Ovary (tissue), 9 donors: ENCODE measurements around the gene NOP58. TPM values are rescaled to one million over a fixed set of nuclear protein-coding genes. Genes with fewer than 3 reads are reported as not detected.

ENCODE experiments used
- DNase-seq, 5 donors: peaks; one replicate each; pipeline ENCODE4 v3.0.0-alpha.2; 2019 to 2020
- H3K27ac ChIP-seq, 2 donors: fragments of 200-600 bp; one replicate each; pipeline versions ENCODE4 v1.5.1 to v1.8.0; 2019 to 2022
- H3K27me3 ChIP-seq: fragments of 200-600 bp; one replicate; pipeline ENCODE4 v1.8.0; 2022
- H3K36me3 ChIP-seq: fragments of 200-600 bp; sonication (generic); one replicate; pipeline ENCODE4 v1.5.1; 2019
- H3K4me1 ChIP-seq: one replicate; pipeline ENCODE4 v1.8.1; 2013; ENCODE audit warnings: mild to moderate bottlenecking, moderate library complexity; ENCODE audit not compliant: insufficient read depth
- H3K4me3 ChIP-seq: fragments of 200-600 bp; sonication (generic); one replicate; pipeline ENCODE4 v1.5.1; 2017
- H3K9me3 ChIP-seq, 2 donors: fragments of 200-600 bp in 1 of 2; sonication (generic) in 1 of 2; one replicate each; pipeline versions ENCODE4 v1.5.1 to v1.8.1; 2013 to 2019; ENCODE audit warnings: mild to moderate bottlenecking in 1 of 2, moderate library complexity in 1 of 2
- CTCF ChIP-seq, 3 donors: fragments of 450-650 bp in 2 of 3; fragments of 200-600 bp in 1 of 3; IDR thresholded peaks; one replicate each; pipeline versions ENCODE4 v1.5.1 to v1.8.0; 2016 to 2022; ENCODE audit warnings: antibody characterized with exemption in 3 of 3, mild to moderate bottlenecking in 1 of 3
- EP300 ChIP-seq: sonication (generic); formaldehyde crosslinking; IDR thresholded peaks from one replicate; pipeline ENCODE4 v1.6.1; 2017; ENCODE audit warnings: antibody characterized with exemption
- POLR2A ChIP-seq: fragments of 450-650 bp; IDR thresholded peaks from one replicate; pipeline ENCODE4 v1.6.1; 2017; ENCODE audit warnings: antibody characterized with exemption, mild to moderate bottlenecking, moderate library complexity
- WGBS, 3 donors: extraction: QIAGEN DNeasy Blood & Tissue Kit in 1 of 3; methylation state at CpG; one replicate each; pipeline versions ENCODE4 v1.1.5 to v1.1.7; 2013 to 2017; 5-methylcytosine and 5-hydroxymethylcytosine counted together
- intact Hi-C, 4 donors: fragments of 100-400 bp; cut with DNase I; formaldehyde crosslinking; loops; one replicate each; pipeline versions ENCODE4 v1.11.0 to v1.15.1; 2022 to 2023
- polyA plus RNA-seq, 2 donors: library from polyadenylated mRNA; stranded (reverse); fragments of 200-250 nt in 1 of 2; fragments of 350-450 nt in 1 of 2; fragmentation: Illumina TruSeq in 1 of 2; extraction: RNeasy Lipid Tissue Mini Kit (QIAGEN cat#74804) in 1 of 2; gene quantifications; one replicate each; pipeline ENCODE4 v1.2.3, GENCODE V29; 2013 to 2014
- total RNA-seq, 7 donors: library from RNA; depleted of rRNA in 2 of 7; stranded (reverse); fragments of >200 nt in 2 of 7; fragmentation: NEBNext Ultra II Directional in 3 of 7; extraction: Animal tissue kit (Norgen Biotek cat#: 25700) in 3 of 7; gene quantifications; one replicate each; pipeline versions ENCODE4 v1.1.0 to v1.2.4, GENCODE V29; 2016 to 2023
- donor health status: DM: no; HTN: no; CAD: no; lungs with moderate emphysema.
- donor health status: DM: no; HTN: no; CAD: no.
- donor health status: Bipolar disorder and iron deficiency.
- donor health status: DM: yes; HTN: yes; CAD: no.
- donor health status: DM: no; HTN: no; CAD: no.
- donor health status: DM: yes; HTN: yes; CAD: no.

The NOP58 gene
- total and polyA plus RNA-seq, 9 donors = 37.3 to 74.7 (median 58.4) TPM

DNA sequence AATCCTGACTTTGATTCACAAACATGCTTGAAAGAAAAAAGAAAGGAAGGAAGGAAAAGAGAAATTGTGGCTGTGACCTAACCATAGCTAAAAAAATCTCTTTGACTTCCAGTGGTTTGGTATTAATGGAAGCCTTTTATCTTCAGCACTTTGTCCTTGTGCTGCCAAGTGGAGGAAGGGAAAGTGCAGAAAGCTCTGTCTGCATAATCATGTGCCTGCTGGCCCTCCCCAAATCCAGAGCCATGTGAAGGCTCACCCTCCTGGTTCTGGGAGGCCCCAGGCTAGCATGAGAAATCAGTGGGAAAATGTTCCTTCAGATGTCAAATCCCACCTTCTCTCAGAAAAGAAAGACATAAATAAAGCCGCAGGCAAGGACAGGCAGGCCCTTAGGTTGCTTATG is 62.3 kb downstream of the NOP58 start:
- H3K27me3 ChIP-seq = no peaks in the 10 kb centered on the region
- no peak overlapping the region for H3K4me3 ChIP-seq
- WGBS, 3 donors = 91 to 96% (median 92%) methylated on average over 1 of the region's 1 CpG
- no peaks in the 10 kb centered on the region for H3K36me3 ChIP-seq
- intact Hi-C loops = no loop called here
- no peaks in the 10 kb centered on the region for H3K4me1 ChIP-seq
- H3K9me3 ChIP-seq = no peaks in the 10 kb centered on the region
- no peak overlapping the region for H3K27ac ChIP-seq
- DNase-seq = no peak
- TF ChIP-seq CTCF (IDR thresholded peaks at IDR 0.05) (no peak), EP300 (no peak), POLR2A (no peak)

- WGBS, 3 donors = 93 to 97% (median 94%) methylated on average over 3 to 6 of the region's 6 CpGs
- no peak for DNase-seq
- Histone ChIP-seq H3K27ac (no peak overlapping the region), H3K27me3 (no peaks in the 10 kb centered on the region), H3K4me3 (no peak overlapping the region), H3K36me3 (no peaks in the 10 kb centered on the region), H3K9me3 (no peaks in the 10 kb centered on the region), H3K4me1 (no peaks in the 10 kb centered on the region)
- TF ChIP-seq CTCF (IDR thresholded peaks at IDR 0.05) = no peak
- no peak for TF ChIP-seq EP300
- no peak for TF ChIP-seq POLR2A
- intact Hi-C loops = no loop called here
Observed at GRCh38 chr2:202335791-202336467, 70.4 kb downstream of the NOP58 start.

- intact Hi-C loops = no loop called here
- no peak overlapping the region for H3K4me3 ChIP-seq
- H3K9me3 ChIP-seq = no peaks in the 10 kb centered on the region
- no peak overlapping the region for H3K27ac ChIP-seq
- H3K4me1 ChIP-seq = no peaks in the 10 kb centered on the region
- WGBS, 3 donors = 55 to 77% (median 74%) methylated on average over 2 of the region's 2 CpGs
- no peak for DNase-seq
- TF ChIP-seq EP300 (no peak), CTCF (IDR thresholded peaks at IDR 0.05) (no peak), POLR2A (no peak)
- H3K27me3 ChIP-seq = no peaks in the 10 kb centered on the region
- no peaks in the 10 kb centered on the region for H3K36me3 ChIP-seq
Observed at GRCh38 chr2:202337151-202337550, 71.6 kb downstream of the NOP58 start.

DNA sequence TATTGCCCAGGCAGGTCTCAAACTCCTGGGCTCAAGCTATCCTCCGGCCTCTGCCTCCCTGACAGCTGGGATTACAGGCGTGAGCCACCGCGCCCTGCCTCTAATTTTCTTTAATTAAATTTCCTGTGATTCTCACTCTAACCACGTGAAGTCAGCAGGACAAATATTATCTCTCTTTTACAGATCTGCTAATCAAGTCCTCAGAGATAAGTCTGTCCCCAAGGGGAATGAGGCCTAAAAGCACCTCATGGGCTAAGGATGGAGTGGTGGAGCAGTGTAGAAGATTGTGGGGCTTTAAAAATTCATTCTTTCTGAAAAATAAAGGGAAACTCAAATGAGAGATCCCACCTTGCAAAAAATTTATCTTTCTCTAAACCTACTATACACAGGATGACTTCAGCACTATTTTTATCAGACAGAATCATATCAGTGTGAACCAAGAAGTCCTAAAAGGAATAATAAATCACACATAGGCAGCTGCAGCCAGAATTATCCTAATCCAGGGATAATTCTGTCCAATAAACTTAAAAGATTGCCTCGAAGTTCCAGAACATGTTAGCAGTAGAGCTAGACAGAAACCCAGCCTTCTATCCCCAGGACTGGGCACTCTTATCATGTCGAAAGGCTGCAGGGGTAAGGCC is 72.3 kb downstream of the NOP58 start:
- H3K4me3 ChIP-seq = no peak overlapping the region
- no peaks in the 10 kb centered on the region for H3K36me3 ChIP-seq
- H3K27me3 ChIP-seq = no peaks in the 10 kb centered on the region
- no peak overlapping the region for H3K27ac ChIP-seq
- intact Hi-C loops = no loop called here
- DNase-seq = no peak
- 88 to 93% (median 92%) methylated on average over 7 of the region's 7 CpGs for WGBS, 3 donors
- no peak for TF ChIP-seq CTCF (IDR thresholded peaks at IDR 0.05)
- no peak for TF ChIP-seq EP300
- TF ChIP-seq POLR2A = no peak
- no peaks in the 10 kb centered on the region for H3K4me1 ChIP-seq
- H3K9me3 ChIP-seq = no peaks in the 10 kb centered on the region
